GM12878 (cell line): ENCODE results near the gene FAM120A. TPM values are rescaled to one million over a fixed set of nuclear protein-coding genes. Genes with fewer than 3 reads are reported as not detected.

Experiments
- ATAC-seq: fragments of 200-7000 bp; cut with Tn5 transposase; 3 replicates; pipeline ENCODE4 v1.9.1; 2020; ENCODE audit warnings: mild to moderate bottlenecking, moderate library complexity
- BruUV-seq: library from RNA; stranded (reverse); fragments of 400-500 nt; replicated peaks from 2 replicates; lab custom pipeline; 2021; lab: Mats Ljungman, UMichigan
- CTCF ChIA-PET: fragments of 300-600 bp; sonication (Branson Sonifier 250); formaldehyde crosslinking; extraction: SDS; loops from one replicate; lab custom pipeline; 2021; ENCODE audit warnings: inconsistent platforms; lab: Yijun Ruan, JAX
- POLR2A ChIA-PET: fragments of 350-600 bp; formaldehyde crosslinking; extraction: SDS; loops from one replicate; lab custom pipeline; 2021; ENCODE audit warnings: inconsistent platforms; lab: Charles Lee
- RAD21 ChIA-PET: fragments of 300-600 bp; sonication (Branson Sonifier 250); formaldehyde crosslinking; loops from one replicate; lab custom pipeline; 2023; ENCODE audit warnings: antibody characterized with exemption; ENCODE audit not compliant: unreplicated experiment; lab: Charles Lee
- SMC1A ChIA-PET: fragments of 300-600 bp; sonication (Branson Sonifier 250); formaldehyde crosslinking; loops from one replicate; lab custom pipeline; 2023; ENCODE audit not compliant: unreplicated experiment, uncharacterized antibody; lab: Charles Lee
- DNase-seq: peaks from one replicate; pipeline ENCODE4 v3.0.0-alpha.2; 2011; ENCODE audit warnings: low read depth, low spot score
- FAIRE-seq: peaks from 3 replicates; lab custom pipeline; 2011; peaks lifted over from hg19 to GRCh38; lab: Jason Lieb, UNC
- H2AFZ ChIP-seq: 2 replicates; pipeline ENCODE4 v1.6.0; 2011; ENCODE audit warnings: low read depth, low read length, control low read depth; ENCODE audit not compliant: control insufficient read depth
- H3K27ac ChIP-seq: 2 replicates; pipeline ENCODE4 v1.5.1; 2011; ENCODE audit warnings: control low read depth; ENCODE audit not compliant: control insufficient read depth, insufficient read depth
- H3K27me3 ChIP-seq, 2 experiments: replicated peaks in 1 of 2; 2 replicates each; pipeline versions ENCODE4 v1.6.0 to v1.6.1; 2011; ENCODE audit warnings: low read length in 1 of 2; ENCODE audit not compliant: control insufficient read depth in 2 of 2, insufficient read depth in 2 of 2
- H3K36me3 ChIP-seq, 2 experiments: 2 replicates each; pipeline ENCODE4 v1.5.1; 2011; ENCODE audit warnings: low read length in 1 of 2; ENCODE audit not compliant: control insufficient read depth in 2 of 2, insufficient read depth in 2 of 2
- H3K4me1 ChIP-seq: 2 replicates; pipeline ENCODE4 v1.6.1; 2011; ENCODE audit warnings: mild to moderate bottlenecking, low read length, moderate library complexity, mixed read lengths; ENCODE audit not compliant: control insufficient read depth, insufficient read depth
- H3K4me2 ChIP-seq: 2 replicates; pipeline ENCODE4 v1.6.0; 2011; ENCODE audit warnings: control low read depth; ENCODE audit not compliant: control insufficient read depth, insufficient read depth
- H3K4me3 ChIP-seq: fragments of 200-600 bp; sonication (generic); 2 replicates; pipeline ENCODE4 v1.5.1; 2016
- H3K79me2 ChIP-seq: 2 replicates; pipeline ENCODE4 v1.6.0; 2011; ENCODE audit warnings: low read length; ENCODE audit not compliant: control insufficient read depth, insufficient read depth
- H3K9ac ChIP-seq: 2 replicates; pipeline ENCODE4 v1.8.0; 2011; ENCODE audit warnings: low read length, control low read depth, mixed read lengths; ENCODE audit not compliant: control insufficient read depth, insufficient read depth
- H3K9me3 ChIP-seq: replicated peaks from 3 replicates; pipeline ENCODE4 v1.5.1; 2011; ENCODE audit warnings: mild to moderate bottlenecking, low read length; ENCODE audit not compliant: control insufficient read depth, insufficient read depth
- H4K20me1 ChIP-seq: 2 replicates; pipeline ENCODE4 v1.6.0; 2011; ENCODE audit not compliant: control insufficient read depth, insufficient read depth
- BCL3 ChIP-seq: IDR thresholded peaks from 2 replicates; pipeline ENCODE4 v1.6.1; 2011; ENCODE audit warnings: borderline replicate concordance, low read depth, mild to moderate bottlenecking, moderate library complexity, low read length; ENCODE audit not compliant: insufficient read depth, poor library complexity, severe bottlenecking
- CBX5 ChIP-seq: sonication (generic); IDR thresholded peaks from 2 replicates; pipeline ENCODE4 v1.6.1; 2016; ENCODE audit warnings: low read depth, moderate library complexity, mild to moderate bottlenecking, inconsistent platforms
- CREB1 ChIP-seq: IDR thresholded peaks from 2 replicates; pipeline ENCODE4 v1.6.1; 2012; ENCODE audit warnings: low read depth, mild to moderate bottlenecking, inconsistent platforms
- ESRRA ChIP-seq: IDR thresholded peaks from 2 replicates; pipeline ENCODE4 v1.6.1; 2012; ENCODE audit warnings: mild to moderate bottlenecking, low read length, improper control_type of control experiment
- IKZF1 ChIP-seq: fragments of 450-650 bp; conservative IDR thresholded peaks from 2 replicates; pipeline ENCODE4 v1.6.1; 2017; ENCODE audit warnings: antibody characterized with exemption, mild to moderate bottlenecking
- JUND ChIP-seq: IDR thresholded peaks from 2 replicates; pipeline ENCODE4 v1.6.1; 2012; ENCODE audit warnings: low read depth, mild to moderate bottlenecking, low read length, improper control_type of control experiment, moderate library complexity
- KDM1A ChIP-seq: fragments of 200-600 bp; sonication (generic); IDR thresholded peaks from 2 replicates; pipeline ENCODE4 v1.6.1; 2016; ENCODE audit warnings: borderline replicate concordance
- NR2C2 ChIP-seq: IDR thresholded peaks from 2 replicates; pipeline ENCODE4 v1.6.1; 2011; ENCODE audit warnings: borderline replicate concordance, low read depth; ENCODE audit not compliant: control insufficient read depth, insufficient read length
- POLR2AphosphoS2 ChIP-seq: IDR thresholded peaks from 2 replicates; pipeline ENCODE4 v1.6.1; 2011; ENCODE audit warnings: low read depth, mild to moderate bottlenecking, low read length, improper control_type of control experiment, moderate library complexity
- SKIL ChIP-seq: fragments of 450-650 bp; IDR thresholded peaks from 2 replicates; pipeline ENCODE4 v1.6.1; 2017; ENCODE audit warnings: mild to moderate bottlenecking, low read depth, inconsistent platforms; ENCODE audit not compliant: poor library complexity, severe bottlenecking
- SRF ChIP-seq, 2 experiments: IDR thresholded peaks; 2 replicates each; pipeline ENCODE4 v1.6.1; 2011; ENCODE audit warnings: low read depth in 2 of 2, low read length in 2 of 2, mild to moderate bottlenecking in 1 of 2, moderate library complexity in 1 of 2
- STAT3 ChIP-seq: IDR thresholded peaks from 2 replicates; pipeline ENCODE4 v1.6.1; 2011; ENCODE audit warnings: low read depth, low read length, improper control_type of control experiment
- ZNF274 ChIP-seq: IDR thresholded peaks from one replicate; pipeline ENCODE4 v1.8.0; 2011; ENCODE audit not compliant: insufficient read length, insufficient read depth
- ZSCAN29 ChIP-seq: fragments of 450-650 bp; IDR thresholded peaks from 2 replicates; pipeline ENCODE4 v1.6.1; 2017; ENCODE audit warnings: mild to moderate bottlenecking, moderate library complexity
- WGBS: methylation state at CpG from one replicate; pipeline ENCODE4 v1.1.6; 2016; ENCODE audit warnings: low lambda C conversion rate; ENCODE audit not compliant: insufficient replicate concordance, insufficient coverage; ENCODE audit errors: missing lambda C conversion rate; 5-methylcytosine and 5-hydroxymethylcytosine counted together
- in situ Hi-C: fragments of 300-500 bp; cut with MboI; formaldehyde crosslinking; loops from 9 replicates; pipeline ENCODE4 v1.14.3; 2018; ENCODE audit warnings: mixed read lengths
- intact Hi-C: fragments of 100-400 bp; cut with micrococcal nuclease; formaldehyde crosslinking; loops from one replicate; pipeline ENCODE4 v1.14.2; 2022; ENCODE audit not compliant: unreplicated experiment
- polyA plus RNA-seq, 11 experiments: library from polyadenylated mRNA; depleted of rRNA in 4 of 11; unstranded in 6 of 11; stranded (reverse) in 5 of 11; fragments of >200 nt; fragmentation: Nextera tagmentation in 4 of 11; fragmentation: Illumina TruSeq in 1 of 11; extraction: Ambion mirVana in 4 of 11; extraction: Trizol in 1 of 11; gene quantifications; 1 replicate in 1 of 11; 2 replicates in 10 of 11; pipeline versions ENCODE4 v1.2.1 to v1.2.3, GENCODE V29; 2011 to 2016; ENCODE audit warnings: inconsistent platforms in 2 of 11, missing spikeins in 2 of 11, low read depth in 1 of 11
- total RNA-seq, 4 experiments: library from RNA; depleted of rRNA in 3 of 4; stranded (reverse); fragments of >200 nt in 3 of 4; fragmentation: Illumina TruSeq in 1 of 4; extraction: Trizol in 1 of 4; gene quantifications; 2 replicates each; pipeline versions ENCODE4 v1.2.1 to v1.2.3, GENCODE V29; 2013 to 2021

The FAM120A gene
- total and polyA plus RNA-seq, 10 of the 15 experiments (the other 5 are each of a cell fraction or from before 2014, with no cell fraction given) = 13.1 to 89.6 (median 52.5) TPM

DNA sequence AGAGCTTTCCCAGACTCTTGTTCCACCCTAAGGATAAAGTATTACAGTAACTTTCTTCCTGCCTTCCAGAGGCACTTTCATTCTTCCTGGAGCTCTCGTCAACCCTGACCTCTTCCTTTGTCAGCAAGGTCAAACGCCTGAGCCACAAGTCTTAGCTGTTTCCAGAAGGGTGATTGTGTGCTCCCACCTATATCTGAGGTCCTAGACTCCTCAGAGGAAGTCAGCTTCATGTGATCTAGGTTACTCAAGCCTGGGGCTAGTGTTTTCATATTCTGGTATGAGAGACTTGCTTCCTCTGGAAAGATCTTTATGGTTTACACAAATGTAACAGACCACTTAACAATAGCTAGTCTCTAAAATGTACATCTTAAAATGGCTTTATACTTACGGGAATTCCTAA is 5.4 kb upstream of the FAM120A start:
- ChIA-PET CTCF (no interaction called here), RAD21 (no interaction called here)
- H2AFZ ChIP-seq = no peak overlapping the region
- no peak for DNase-seq
- TF ChIP-seq CBX5 = no peak
- no peak for TF ChIP-seq STAT3
- no peak for TF ChIP-seq KDM1A
- TF ChIP-seq SKIL = no peak
- TF ChIP-seq, all 136 proteins: peak for 0
- ATAC-seq = no peak
- Histone ChIP-seq H3K4me1 (peaks cover 3% of the 10 kb centered on the region; the same call in 1 of the 2 replicates), H3K27ac (no peak overlapping the region), H3K79me2 (peaks cover 19% of the 10 kb centered on the region), H3K9me3 (no peaks in the 10 kb centered on the region), H4K20me1 (no peaks in the 10 kb centered on the region), H3K4me3 (no peak overlapping the region), H3K36me3 (peaks cover 2 to 14% of the 10 kb centered on the region in 2 experiments), H3K9ac (no peak overlapping the region), H3K27me3 (no peaks in the 10 kb centered on the region), H3K4me2 (no peak overlapping the region)
- intact Hi-C loops = no loop called here
- peak; percentile 31 for FAIRE-seq
- in situ Hi-C loops = no loop called here
- BruUV-seq = no TSS peak
- ChIA-PET POLR2A (no interaction called here), SMC1A (no interaction called here)
- 94% methylated on average over 3 of the region's 3 CpGs for WGBS

DNA sequence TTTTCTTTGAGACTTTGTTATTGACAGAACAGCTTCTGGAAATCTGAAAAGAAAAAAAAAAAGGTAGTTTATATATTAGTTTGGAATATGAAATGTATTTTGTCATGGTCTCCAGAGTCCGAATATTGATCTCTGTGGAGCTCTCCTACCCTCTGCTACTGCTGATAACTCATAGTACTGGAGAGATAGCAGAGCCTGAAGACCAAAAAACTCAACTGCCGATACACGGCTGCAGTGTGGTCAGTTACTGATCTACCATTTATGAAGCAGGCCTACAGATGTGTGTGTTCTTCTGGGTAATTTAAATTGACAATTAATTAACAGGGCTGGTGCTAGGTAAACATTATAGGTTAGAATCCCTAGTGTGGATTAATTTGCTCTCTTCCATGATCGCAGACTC is 3.8 kb upstream of the FAM120A start:
- BruUV-seq = no TSS peak
- Histone ChIP-seq H3K79me2 (peaks cover 31% of the 10 kb centered on the region), H3K27ac (no peak overlapping the region), H3K4me2 (no peak overlapping the region), H2AFZ (no peak overlapping the region), H3K4me1 (peaks cover 3% of the 10 kb centered on the region; the same call in 1 of the 2 replicates), H3K9me3 (no peaks in the 10 kb centered on the region), H3K27me3 (no peaks in the 10 kb centered on the region), H3K9ac (no peak overlapping the region), H3K4me3 (no peak overlapping the region), H4K20me1 (no peaks in the 10 kb centered on the region), H3K36me3 (peaks cover 2 to 14% of the 10 kb centered on the region in 2 experiments)
- ChIA-PET RAD21 (interaction anchor here (0.7 kb wide), 1 partner anchor 157 kb away, joined by 3 read pairs; no protein-coding TSS in a partner anchor), CTCF (interaction anchor here (0.9 to 1.6 kb wide), 2 partner anchors 16 to 119 kb away, joined by 3 to 5 read pairs; no protein-coding TSS in a partner anchor), POLR2A (no interaction called here), SMC1A (interaction anchor here (0.9 kb wide), 1 partner anchor 11 kb away, joined by 3 read pairs; no protein-coding TSS in a partner anchor)
- WGBS = 97% methylated on average over 4 of the region's 4 CpGs
- in situ Hi-C loops (no loop called here), intact Hi-C loops (no loop called here)
- no peak for ATAC-seq
- no peak for FAIRE-seq
- no peak for DNase-seq
- no peak for TF ChIP-seq SRF (IDR thresholded peaks at IDR 0.05; ENCODE audit: low read depth in 2 of 2, low read length in 2 of 2)
- no peak for TF ChIP-seq JUND
- no peak for TF ChIP-seq CREB1
- TF ChIP-seq ZSCAN29 = no peak
- TF ChIP-seq ESRRA = no peak
- no peak for TF ChIP-seq POLR2AphosphoS2
- TF ChIP-seq BCL3 = no peak
- TF ChIP-seq ZNF274 = no peak
- TF ChIP-seq NR2C2 = no peak
- TF ChIP-seq IKZF1 = no peak
